ENCODE results near the gene NDUFS5. TPM values are rescaled to one million over a fixed set of nuclear protein-coding genes. Genes with fewer than 3 reads are reported as not detected.
"Not testable (repeated sequence)": the region's sequence is repeated elsewhere in the genome, so short reads cannot be mapped to it uniquely, and the experiment has no call there.

NDUFS5 gene
- total RNA-seq, 1 donor from 2014 or later = 530 TPM

DNA sequence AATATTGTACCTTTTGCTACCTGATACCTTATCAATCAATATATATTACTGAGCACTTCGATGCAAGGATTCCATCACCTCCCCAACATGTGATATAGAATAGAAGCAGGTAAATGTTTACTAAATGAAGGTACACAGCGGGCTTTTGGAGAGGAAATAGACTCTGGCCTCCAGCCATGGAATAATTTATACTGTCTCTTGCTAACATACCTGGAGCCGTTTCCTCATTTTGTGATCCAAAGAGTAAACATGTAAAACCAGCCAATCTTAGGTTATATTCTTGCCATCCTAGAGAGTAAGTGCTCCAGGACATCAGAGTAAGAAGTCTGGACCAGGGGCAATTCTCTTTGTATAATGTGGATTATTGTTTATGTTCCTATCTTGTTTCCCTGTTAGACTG is 39.4 kb downstream of the NDUFS5 start:
- no peak for DNase-seq

DNA sequence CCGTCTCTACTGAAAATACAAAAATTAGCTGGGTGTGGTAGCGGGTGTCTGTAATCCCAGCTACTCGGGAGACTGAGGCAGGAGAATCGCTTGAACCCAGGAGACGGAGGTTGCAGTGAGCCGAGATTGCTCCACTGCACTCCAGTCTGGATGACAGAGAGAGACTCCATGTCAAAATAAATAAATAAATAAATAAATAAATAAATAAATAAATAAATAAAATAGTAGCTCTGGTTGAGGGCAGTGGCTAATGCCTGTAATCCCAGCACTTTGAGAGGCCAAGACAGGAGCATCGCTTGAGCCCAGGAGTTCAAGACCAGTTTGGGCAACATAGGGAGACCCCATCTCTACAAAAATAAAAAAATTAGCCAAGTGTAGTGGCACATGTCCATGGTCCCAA is 42.1 kb downstream of the NDUFS5 start:
- DNase-seq = not testable (repeated sequence)

DNA sequence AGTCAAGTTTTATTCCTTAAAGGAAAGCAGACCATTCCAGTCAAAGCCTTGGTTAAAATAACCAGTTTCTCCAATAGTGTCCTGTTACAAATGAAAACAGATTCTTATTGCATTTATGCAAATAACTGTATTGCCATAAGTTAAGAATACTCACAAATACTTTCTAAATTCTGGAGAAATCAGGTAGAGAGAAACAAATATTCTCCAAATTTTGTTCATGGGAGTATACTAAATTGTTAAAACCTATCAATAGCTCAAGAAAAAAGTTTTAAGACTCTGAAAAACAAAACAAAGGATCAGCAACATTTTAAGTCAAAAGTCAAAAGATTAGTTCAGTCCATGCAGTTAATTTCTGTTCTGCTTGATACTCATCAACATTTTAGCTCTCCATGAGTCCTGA is 45.4 kb downstream of the NDUFS5 start:
- DNase-seq = not testable (repeated sequence)

DNA sequence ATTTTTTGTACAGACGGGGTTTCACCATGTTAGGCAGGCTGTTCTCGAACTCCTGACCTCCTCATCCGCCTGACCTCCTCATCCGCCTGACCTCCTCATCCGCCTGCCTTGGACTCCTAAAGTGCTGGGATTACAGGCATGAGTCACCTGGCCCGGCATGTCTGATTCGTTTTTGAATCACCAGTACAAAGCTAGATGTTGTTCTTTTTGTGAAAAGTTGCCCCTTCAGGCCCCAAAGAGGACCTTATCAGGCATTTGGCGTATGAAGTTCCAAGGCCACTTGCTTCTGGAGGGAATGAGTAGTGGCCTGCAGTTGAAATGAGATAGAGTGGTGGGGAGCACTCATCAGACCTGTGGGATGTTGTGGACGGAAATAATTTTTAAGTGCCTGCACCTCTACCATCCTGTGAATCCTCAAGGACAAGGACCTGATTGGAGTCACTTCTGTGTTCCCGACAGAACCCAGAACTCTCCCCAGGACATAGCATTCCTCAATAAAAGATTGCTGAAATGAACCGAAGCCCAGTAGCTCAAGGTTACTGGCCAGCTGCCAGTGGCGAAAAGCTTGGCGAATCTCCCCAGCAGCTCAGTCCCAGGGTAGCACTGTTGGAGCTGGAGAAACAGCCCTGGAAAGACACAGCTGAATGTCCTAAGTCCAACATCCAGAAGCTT is 50.1 kb downstream of the NDUFS5 start:
- DNase-seq = peak; percentile 49

DNA sequence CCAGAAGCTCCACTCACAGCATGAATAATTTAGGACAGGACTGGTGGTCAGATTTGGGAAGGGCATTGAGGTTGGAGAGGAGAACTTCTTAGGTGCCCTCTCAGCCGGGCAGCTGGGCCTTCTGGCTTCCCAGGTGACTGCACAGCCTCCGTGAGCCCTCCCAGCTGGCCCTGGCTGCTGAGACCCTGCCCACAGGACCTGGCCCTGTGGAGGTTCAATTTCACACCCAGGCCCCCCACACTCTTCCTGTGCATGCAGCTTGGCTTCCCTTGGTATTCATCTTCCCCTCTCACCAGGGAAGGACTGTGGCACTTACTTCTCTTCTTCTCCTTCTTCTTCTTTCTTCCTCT is 50.6 kb downstream of the NDUFS5 start:
- no peak for DNase-seq

DNA sequence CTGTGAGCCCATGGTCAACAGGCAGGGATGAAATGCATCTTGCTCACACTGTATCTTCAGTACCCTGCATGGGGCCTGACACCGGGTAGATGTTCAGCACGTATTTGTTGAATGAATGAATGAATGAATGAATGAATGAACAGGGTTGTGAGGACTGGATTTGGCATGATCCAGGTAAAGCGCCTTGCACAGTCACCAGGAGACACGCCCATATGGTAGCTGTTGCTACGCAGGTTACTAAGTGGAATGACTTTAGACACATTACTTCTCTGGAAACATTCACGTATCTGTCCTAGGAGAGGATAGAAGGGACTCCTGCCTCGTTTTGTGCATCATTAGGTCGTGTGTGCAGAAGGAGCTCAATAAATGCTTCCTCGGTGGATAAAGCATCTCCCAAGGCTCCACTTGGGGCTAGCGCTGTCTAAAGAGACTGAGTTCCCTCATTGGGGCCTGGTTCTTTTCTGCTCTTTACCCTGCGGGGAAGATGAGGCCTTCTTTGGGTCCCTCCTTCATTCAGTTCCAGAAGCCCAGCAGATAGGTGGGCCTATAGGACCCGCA is 54.2 kb downstream of the NDUFS5 start:
- DNase-seq = no peak

DNA sequence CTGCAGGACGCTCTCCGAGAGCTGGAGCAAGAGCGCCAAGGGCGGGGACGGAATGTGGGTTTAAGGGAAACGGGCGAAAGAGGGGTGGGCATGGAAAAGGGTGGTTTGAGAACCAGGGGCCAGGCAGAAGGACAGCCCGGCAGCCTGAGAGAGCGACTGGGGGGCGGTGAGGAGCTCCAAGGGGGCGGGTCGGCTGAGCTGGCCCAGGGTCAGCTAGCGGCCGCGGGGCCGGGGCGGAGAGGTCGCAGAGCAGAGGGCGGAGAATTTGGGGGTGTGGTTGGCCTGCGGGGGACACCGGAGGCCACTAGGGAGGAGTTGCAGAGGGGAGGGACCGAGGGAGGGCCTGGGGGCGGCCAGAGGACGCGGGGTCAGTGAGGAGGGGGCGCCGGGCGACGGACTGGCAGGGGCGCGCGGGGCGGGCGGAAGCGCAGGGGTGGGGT is 54.7 kb downstream of the NDUFS5 start:
- no peak for DNase-seq

DNA sequence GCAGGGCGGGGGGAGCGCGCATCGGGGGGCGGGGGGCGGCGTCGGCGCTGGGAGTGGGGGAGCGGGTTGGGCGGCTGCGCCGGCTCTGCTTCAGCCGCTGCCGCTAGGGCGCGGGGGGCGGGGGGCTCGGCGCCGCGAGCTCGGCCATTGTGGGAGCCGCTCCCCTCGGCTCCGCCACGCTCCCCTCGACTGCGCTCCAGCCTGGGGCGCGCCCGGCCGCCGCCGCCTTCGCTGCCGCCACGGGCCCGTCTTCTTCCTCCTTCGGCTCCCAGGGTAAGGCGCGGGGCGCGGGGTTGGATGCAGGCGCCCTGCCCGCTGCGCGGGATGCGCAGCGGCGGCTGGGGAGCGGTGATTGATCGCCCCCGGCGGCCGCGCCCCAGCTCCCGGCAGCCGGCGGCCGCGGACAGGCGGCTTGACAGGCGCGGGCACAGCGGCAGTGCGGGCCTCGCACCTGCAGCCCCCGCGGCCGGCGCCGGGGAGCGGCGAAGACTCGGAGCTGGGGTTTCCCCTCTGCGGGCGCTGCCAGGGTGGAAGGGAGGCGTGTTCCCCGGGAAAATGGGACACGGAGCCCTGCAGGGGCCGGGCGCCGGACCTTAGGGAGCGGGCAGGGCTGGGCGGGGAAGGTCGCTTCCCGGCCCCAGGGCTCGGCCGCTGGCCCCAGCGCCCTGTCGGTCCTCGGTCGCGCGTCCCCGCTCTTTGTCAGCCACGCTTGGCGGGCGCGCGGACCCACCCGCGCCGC is 55.3 kb downstream of the NDUFS5 start:
- peak; percentile 25 for DNase-seq

DNA sequence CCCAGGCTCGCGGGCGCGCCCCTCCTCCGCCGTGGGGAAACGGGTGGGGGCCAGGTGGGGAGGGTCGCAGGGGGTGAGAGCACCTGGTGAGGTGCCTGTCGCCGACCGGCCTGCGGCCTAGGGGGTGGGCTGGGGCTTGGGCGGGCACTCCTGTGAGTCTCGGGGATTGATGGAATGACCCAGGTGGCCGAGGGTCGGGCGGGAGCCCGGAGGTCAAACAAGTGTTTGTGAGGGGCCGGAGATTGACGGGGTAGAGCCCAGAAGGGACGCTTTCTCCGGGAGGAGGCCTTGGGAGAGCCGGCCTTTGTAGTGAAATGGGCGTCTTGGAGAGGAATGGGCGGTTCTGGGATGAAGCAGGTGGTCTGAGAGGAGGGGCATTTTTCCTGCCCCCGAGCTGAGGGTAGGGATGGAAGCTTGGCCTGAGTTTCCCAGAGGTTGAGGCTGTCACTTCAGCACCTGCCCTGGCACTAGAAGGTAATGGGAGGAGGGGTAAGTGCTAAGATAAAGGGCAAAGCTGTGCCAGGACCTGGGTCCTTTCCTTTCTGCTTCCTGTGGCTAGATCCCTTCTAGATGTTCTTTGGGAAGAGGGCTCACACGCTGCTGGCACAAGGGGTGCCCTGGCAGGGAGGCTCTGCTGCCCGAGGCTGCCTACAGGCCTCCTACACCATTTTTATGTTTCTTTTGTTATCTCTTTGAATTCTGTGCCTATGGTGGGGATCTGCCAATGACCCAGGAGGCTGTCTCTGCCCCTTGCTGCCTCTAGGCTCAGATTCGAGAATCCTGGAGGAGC is 56.1 kb downstream of the NDUFS5 start:
- DNase-seq = no peak

DNA sequence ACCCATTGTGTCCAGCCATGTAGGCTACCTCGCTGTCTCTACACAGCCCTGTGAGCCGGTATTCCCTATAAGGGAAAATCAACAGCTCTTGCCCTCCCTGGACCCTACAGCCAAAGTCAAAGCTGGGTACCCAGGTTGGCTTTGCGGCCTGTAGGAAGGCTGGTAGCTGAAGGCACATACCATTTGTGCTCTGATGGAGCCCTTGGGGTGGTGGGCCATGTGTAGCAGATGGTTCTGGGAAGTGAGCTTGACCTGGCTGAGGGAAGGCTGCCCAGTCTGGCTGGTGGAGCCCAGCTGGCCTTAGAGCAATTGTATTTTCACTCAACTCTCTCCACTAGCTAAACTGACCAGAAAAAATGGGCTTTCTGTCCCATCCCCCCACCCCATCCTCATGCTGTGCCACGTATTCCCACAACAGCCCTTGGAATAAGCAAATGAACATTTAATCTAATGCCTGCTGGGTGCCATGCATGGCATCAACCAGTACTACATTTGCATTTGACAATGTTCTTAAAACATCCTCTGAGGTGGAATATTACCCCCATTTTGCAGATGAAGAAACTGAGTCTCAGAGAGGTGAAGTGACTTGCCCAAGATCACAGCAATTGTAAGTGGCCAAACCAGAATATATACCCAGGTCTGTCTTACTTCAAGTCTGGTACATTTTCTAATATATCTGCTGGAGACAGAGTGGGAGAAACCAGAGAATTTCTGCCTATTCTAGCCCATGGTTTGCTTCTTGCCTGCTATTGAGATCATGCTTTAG is 56.8 kb downstream of the NDUFS5 start:
- DNase-seq = no peak

DNA sequence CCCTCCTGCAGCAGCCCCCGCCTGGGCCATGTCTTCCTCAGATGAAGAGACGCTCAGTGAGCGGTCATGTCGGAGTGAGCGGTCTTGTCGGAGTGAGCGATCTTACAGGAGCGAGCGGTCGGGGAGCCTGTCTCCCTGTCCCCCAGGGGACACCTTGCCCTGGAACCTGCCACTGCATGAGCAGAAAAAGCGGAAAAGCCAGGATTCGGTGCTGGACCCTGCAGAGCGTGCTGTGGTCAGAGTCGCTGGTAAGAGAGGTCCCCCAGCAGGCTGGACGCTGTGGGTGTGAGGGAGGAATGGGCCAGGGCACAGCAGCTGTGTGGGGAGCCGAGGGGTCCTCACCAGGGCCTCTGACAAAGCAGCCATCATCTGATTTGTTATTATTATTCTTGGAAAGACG is 58.0 kb downstream of the NDUFS5 start:
- DNase-seq = no peak

Other genes starting within 250 kb of the NDUFS5 start
- 19.7 and 32.7 TPM in 2 replicates for gene RRAGC, start 166.6 kb upstream of the NDUFS5 start, total RNA-seq
- 11.4 and 14.7 TPM in 2 replicates for gene MYCBP, start 153.0 kb upstream of the NDUFS5 start, total RNA-seq
- not detected in 2 replicates for gene GJA9, start 144.8 kb upstream of the NDUFS5 start, total RNA-seq
- 0.28 and 0.51 TPM in 2 replicates for gene RHBDL2, start 84.5 kb upstream of the NDUFS5 start, total RNA-seq
- gene AKIRIN1, start 35.1 kb upstream of the NDUFS5 start, total RNA-seq = 40.3 and 52.0 TPM in 2 replicates
- 653 and 751 TPM in 2 replicates for gene MACF1, start 178.3 kb downstream of the NDUFS5 start, total RNA-seq

Measured in dermis blood vessel endothelial cell (primary cell).